OCI-LY3 (cell line): ENCODE measurements around the gene SLC25A43.

Experiments
- CTCF ChIP-seq: fragments of 200-600, 300-600 bp; sonication (generic); IDR thresholded peaks from 2 replicates; pipeline ENCODE4 v1.5.1; 2014; ENCODE audit warnings: antibody characterized with exemption, low read length, low read depth
- EZH2phosphoT487 ChIP-seq: fragments of 200-600 bp; shearing (Covaris generic); IDR thresholded peaks from 2 replicates; pipeline ENCODE4 v1.6.1; 2018; ENCODE audit warnings: antibody characterized with exemption, mixed run types, low read depth

GRCh38 chrX:119419146-119419545 lies 20.0 kb downstream of the SLC25A43 start:
- TF ChIP-seq CTCF (no peak), EZH2phosphoT487 (no peak)
